H1 (cell line): ENCODE data around the gene MASP1. TPM values are rescaled to one million over a fixed set of nuclear protein-coding genes. Genes with fewer than 3 reads are reported as not detected.

Source experiments
- CTCF ChIA-PET: fragments of 300-600 bp; sonication (Branson Sonifier 250); formaldehyde crosslinking; loops from one replicate; lab custom pipeline; 2021; ENCODE audit not compliant: partially characterized antibody; lab: Charles Lee
- POLR2A ChIA-PET: fragments of 300-600 bp; sonication (Branson Sonifier 250); formaldehyde crosslinking; loops from one replicate; lab custom pipeline; 2021; ENCODE audit warnings: inconsistent platforms; ENCODE audit not compliant: partially characterized antibody; lab: Charles Lee
- DNase-seq, 2 experiments: peaks; one replicate each; pipeline versions ENCODE4 v3.0.0 to v3.0.0-alpha.2; 2010 to 2022; ENCODE audit warnings: low spot score in 2 of 2, low read depth in 1 of 2, mixed read lengths in 1 of 2
- FAIRE-seq: peaks from 2 replicates; lab custom pipeline; 2011; peaks lifted over from hg19 to GRCh38; lab: Jason Lieb, UNC
- H2AFZ ChIP-seq: 2 replicates; pipeline ENCODE4 v1.8.1; 2012; ENCODE audit warnings: low read length, inconsistent platforms
- H2AK5ac ChIP-seq: 2 replicates; pipeline ENCODE4 v1.6.1; 2013; ENCODE audit warnings: low read depth, low read length
- H2BK120ac ChIP-seq: replicated peaks from 2 replicates; pipeline ENCODE3; 2013; ENCODE audit warnings: low read depth, low read length, inconsistent platforms
- H2BK12ac ChIP-seq: 2 replicates; pipeline ENCODE4 v1.6.1; 2013; ENCODE audit warnings: low read depth, low read length
- H2BK15ac ChIP-seq: 2 replicates; pipeline ENCODE4 v1.6.1; 2013; ENCODE audit warnings: low read length
- H2BK20ac ChIP-seq: 2 replicates; pipeline ENCODE4 v1.6.1; 2013; ENCODE audit warnings: low read length
- H2BK5ac ChIP-seq: 2 replicates; pipeline ENCODE4 v1.6.1; 2013; ENCODE audit warnings: low read depth, low read length
- H3K14ac ChIP-seq: 2 replicates; pipeline ENCODE4 v1.6.1; 2013; ENCODE audit warnings: inconsistent platforms; ENCODE audit not compliant: insufficient read length
- H3K18ac ChIP-seq: 2 replicates; pipeline ENCODE4 v1.6.1; 2013; ENCODE audit warnings: low read length; ENCODE audit errors: extremely low read depth
- H3K23ac ChIP-seq: 2 replicates; pipeline ENCODE4 v1.6.1; 2013; ENCODE audit warnings: inconsistent platforms; ENCODE audit not compliant: insufficient read length
- H3K23me2 ChIP-seq: 2 replicates; pipeline ENCODE4 v1.6.1; 2013; ENCODE audit warnings: low read depth, low read length
- H3K27ac ChIP-seq: 2 replicates; pipeline ENCODE4 v1.6.1; 2011; ENCODE audit warnings: low read depth, low read length, inconsistent platforms
- H3K27me3 ChIP-seq, 4 experiments: replicated peaks in 1 of 4; 1 replicate in 1 of 4; 2 replicates in 3 of 4; pipeline versions ENCODE4 v1.6.1 to v1.8.1; 2011 to 2013; ENCODE audit warnings: low read length in 3 of 4, mild to moderate bottlenecking in 3 of 4, inconsistent platforms in 2 of 4, mixed read lengths in 2 of 4, moderate library complexity in 1 of 4; ENCODE audit not compliant: control insufficient read depth in 3 of 4, insufficient read depth in 3 of 4; ENCODE audit errors: extremely low read depth in 1 of 4
- H3K36me3 ChIP-seq, 4 experiments: 2 replicates each; pipeline versions ENCODE4 v1.6.1 to v1.8.1; 2011 to 2013; ENCODE audit warnings: mild to moderate bottlenecking in 4 of 4, low read length in 3 of 4, moderate library complexity in 2 of 4, control low read depth in 1 of 4, inconsistent platforms in 1 of 4; ENCODE audit not compliant: insufficient read depth in 4 of 4, control insufficient read depth in 2 of 4
- H3K4ac ChIP-seq: replicated peaks from 2 replicates; pipeline ENCODE3; 2013; ENCODE audit warnings: low read length, low read depth, mixed read lengths, inconsistent platforms; ENCODE audit not compliant: insufficient read length
- H3K4me1 ChIP-seq, 4 experiments: replicated peaks in 1 of 4; 1 replicate in 1 of 4; 2 replicates in 3 of 4; pipeline versions ENCODE4 v1.6.1 to v1.8.1; 2011 to 2013; ENCODE audit warnings: low read length in 3 of 4, inconsistent platforms in 2 of 4, mixed read lengths in 1 of 4; ENCODE audit not compliant: insufficient read depth in 4 of 4, control insufficient read depth in 3 of 4
- H3K4me2 ChIP-seq, 2 experiments: 2 replicates each; pipeline versions ENCODE4 v1.6.1 to v1.8.1; 2011 to 2013; ENCODE audit warnings: low read depth in 2 of 2, low read length in 2 of 2, control low read depth in 1 of 2, inconsistent platforms in 1 of 2, mild to moderate bottlenecking in 1 of 2; ENCODE audit not compliant: insufficient read depth in 1 of 2
- H3K4me3 ChIP-seq, 4 experiments: fragments of 200-600, 300-600 bp in 1 of 4; sonication (generic), shearing (Covaris generic), sonication (Bioruptor Twin) in 1 of 4; 2 replicates each; pipeline versions ENCODE4 v1.5.1 to v1.8.1; 2011 to 2016; ENCODE audit warnings: low read length in 4 of 4, low read depth in 3 of 4, control low read depth in 2 of 4, inconsistent platforms in 2 of 4, mild to moderate bottlenecking in 2 of 4, mixed read lengths in 1 of 4, moderate library complexity in 1 of 4; ENCODE audit not compliant: insufficient read depth in 2 of 4; ENCODE audit errors: extremely low read depth in 1 of 4
- H3K56ac ChIP-seq: replicated peaks from 2 replicates; pipeline ENCODE3; 2013; ENCODE audit warnings: low read depth, mild to moderate bottlenecking, mixed read lengths, low read length, inconsistent platforms; ENCODE audit not compliant: insufficient read length
- H3K79me1 ChIP-seq: 2 replicates; pipeline ENCODE4 v1.6.1; 2013; ENCODE audit warnings: low read depth, low read length, control low read depth
- H3K79me2 ChIP-seq, 2 experiments: 2 replicates each; pipeline versions ENCODE4 v1.6.1 to v1.8.1; 2012 to 2013; ENCODE audit warnings: low read length in 2 of 2, mild to moderate bottlenecking in 2 of 2, inconsistent platforms in 1 of 2; ENCODE audit not compliant: insufficient read depth in 2 of 2, control insufficient read depth in 1 of 2
- H3K9ac ChIP-seq, 4 experiments: replicated peaks in 1 of 4; 1 replicate in 1 of 4; 2 replicates in 3 of 4; pipeline versions ENCODE4 v1.6.1 to v1.8.1; 2011 to 2013; ENCODE audit warnings: low read depth in 3 of 4, low read length in 3 of 4, control low read depth in 2 of 4, mild to moderate bottlenecking in 2 of 4, moderate library complexity in 2 of 4, inconsistent platforms in 1 of 4; ENCODE audit errors: extremely low read depth in 1 of 4
- H3K9me3 ChIP-seq, 2 experiments: 2 replicates each; pipeline versions ENCODE4 v1.6.1 to v1.8.1; 2012 to 2013; ENCODE audit warnings: mild to moderate bottlenecking in 2 of 2, moderate library complexity in 2 of 2, control low read depth in 1 of 2, inconsistent platforms in 1 of 2, low read depth in 1 of 2, low read length in 1 of 2, mixed read lengths in 1 of 2; ENCODE audit not compliant: insufficient read depth in 2 of 2
- H4K20me1 ChIP-seq, 2 experiments: replicated peaks in 1 of 2; 2 replicates each; pipeline versions ENCODE3 to v1.8.1; 2011 to 2013; ENCODE audit warnings: inconsistent platforms in 2 of 2, low read length in 2 of 2, mild to moderate bottlenecking in 1 of 2; ENCODE audit not compliant: insufficient read depth in 2 of 2, control insufficient read depth in 1 of 2
- H4K5ac ChIP-seq: 2 replicates; pipeline ENCODE4 v1.6.1; 2013; ENCODE audit warnings: low read length, low read depth, mixed read lengths, inconsistent platforms; ENCODE audit not compliant: insufficient read length
- H4K8ac ChIP-seq: 2 replicates; pipeline ENCODE4 v1.8.0; 2013; ENCODE audit warnings: mild to moderate bottlenecking, moderate library complexity, low read length, inconsistent platforms; ENCODE audit not compliant: insufficient read depth; ENCODE audit errors: extremely low read depth
- H4K91ac ChIP-seq: replicated peaks from 2 replicates; pipeline ENCODE3; 2013; ENCODE audit warnings: low read length, mixed read lengths, inconsistent platforms; ENCODE audit not compliant: insufficient read length
- CTBP2 ChIP-seq: IDR thresholded peaks from 2 replicates; pipeline ENCODE4 v1.7.0; 2011; ENCODE audit warnings: borderline replicate concordance, mild to moderate bottlenecking, moderate library complexity, mixed read lengths, low read length; ENCODE audit not compliant: insufficient read depth, insufficient read length
- HDAC2 ChIP-seq, 2 experiments: fragments of 300-600 bp in 1 of 2; sonication (generic) in 1 of 2; IDR thresholded peaks; 2 replicates each; pipeline ENCODE4 v1.6.1; 2011 to 2012; ENCODE audit warnings: low read depth in 2 of 2, low read length in 2 of 2, mild to moderate bottlenecking in 2 of 2, moderate library complexity in 2 of 2, borderline replicate concordance in 1 of 2, inconsistent platforms in 1 of 2
- RNF2 ChIP-seq: fragments of 200-900, 300-1000 bp; sonication (generic); IDR thresholded peaks from 2 replicates; pipeline ENCODE4 v1.7.1; 2016; ENCODE audit warnings: borderline replicate concordance, low read depth, mild to moderate bottlenecking, antibody characterized with exemption, low read length; ENCODE audit not compliant: poor library complexity, severe bottlenecking; ENCODE audit errors: missing control alignments
- SP1 ChIP-seq: IDR thresholded peaks from 2 replicates; pipeline ENCODE4 v1.6.1; 2011; ENCODE audit warnings: low read depth, low read length
- SP4 ChIP-seq: IDR thresholded peaks from 2 replicates; pipeline ENCODE4 v1.6.1; 2012; ENCODE audit warnings: low read length, inconsistent platforms
- WGBS, 2 experiments: shearing (Covaris generic) in 1 of 2; methylation state at CpG; one replicate each; pipeline versions ENCODE4 v1.1.6 to v1.1.7; 2013 to 2015; ENCODE audit warnings: low lambda C conversion rate in 2 of 2, mixed read lengths in 2 of 2, inconsistent platforms in 1 of 2, low coverage in 1 of 2, missing lambda C conversion rate in 1 of 2; ENCODE audit not compliant: insufficient replicate concordance in 2 of 2, insufficient coverage in 1 of 2, insufficient read length in 1 of 2; ENCODE audit errors: extremely low coverage in 1 of 2, missing lambda C conversion rate in 1 of 2; 5-methylcytosine and 5-hydroxymethylcytosine counted together
- polyA plus RNA-seq, 7 experiments: library from polyadenylated mRNA; depleted of rRNA in 3 of 7; stranded (reverse) in 5 of 7; unstranded in 2 of 7; fragments of >200 nt in 5 of 7; fragments of 200-250 nt in 2 of 7; gene quantifications; 1 replicate in 5 of 7; 2 replicates in 1 of 7; 4 replicates in 1 of 7; pipeline versions ENCODE4 v1.2.1 to v1.2.3, GENCODE V29; 2011 to 2013; ENCODE audit warnings: missing spikeins in 2 of 7, mixed read lengths in 2 of 7
- total RNA-seq: library from RNA; stranded (reverse); fragmentation: NEBNext Ultra II Directional; extraction: Animal tissue kit (Norgen Biotek cat#: 25700); gene quantifications from 2 replicates; pipeline ENCODE4 v1.2.1, GENCODE V29; 2021

Gene MASP1
- total and polyA plus RNA-seq, 2 of the 8 experiments (the other 6 are each of a cell fraction or from before 2014, with no cell fraction given): 2.7 to 3.5 TPM

DNA sequence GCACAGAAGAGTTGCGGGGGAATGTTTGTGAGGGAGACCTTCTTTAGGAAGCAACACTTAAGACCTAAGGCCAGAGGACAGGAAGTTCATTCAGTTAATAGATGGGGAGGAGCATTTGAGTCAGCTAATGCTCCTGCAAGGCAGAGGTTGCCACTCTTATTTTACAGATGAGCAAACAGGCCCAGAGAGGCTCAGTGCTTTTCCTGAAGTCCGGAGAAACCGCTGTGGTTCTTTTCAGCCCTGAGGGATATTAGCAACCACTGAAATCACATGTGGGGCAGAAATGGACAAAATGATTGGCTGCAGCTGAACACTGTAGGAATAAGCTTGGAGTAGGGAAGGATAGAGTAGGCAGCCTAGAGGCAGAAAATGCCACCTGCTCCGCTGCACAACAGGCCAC is 43.4 kb upstream of the MASP1 start:
- H2BK12ac ChIP-seq: 0 out of 2 replicates have a peak overlapping the region, but pooled peaks have one; percentile 11
- no peaks in the 10 kb centered on the region for H3K79me2 ChIP-seq
- H3K4me2 ChIP-seq: no peak overlapping the region
- H2BK15ac ChIP-seq: no peak overlapping the region
- no peak overlapping the region for H3K4me3 ChIP-seq
- H3K9ac ChIP-seq: no peak overlapping the region
- H3K27ac ChIP-seq: no peak overlapping the region
- no peaks in the 10 kb centered on the region for H3K36me3 ChIP-seq
- no peak overlapping the region for H4K91ac ChIP-seq
- no peaks in the 10 kb centered on the region; a peak in 1 of 7 replicates for H3K4me1 ChIP-seq
- H4K8ac ChIP-seq: no peak overlapping the region
- H2BK5ac ChIP-seq: no peak overlapping the region
- no peaks in the 10 kb centered on the region for H3K23me2 ChIP-seq
- H3K23ac ChIP-seq: peak overlapping the region; percentile 36
- H3K9me3 ChIP-seq: no peaks in the 10 kb centered on the region
- CTCF ChIA-PET: interaction anchor here (0.9 to 24.1 kb wide), 4 partner anchors 15 to 341 kb away, joined by 3 to 947 read pairs (median 68); partner anchors contain the start of gene SST
- H2BK120ac ChIP-seq: no peak overlapping the region
- H3K27me3 ChIP-seq: no peaks in the 10 kb centered on the region
- POLR2A ChIA-PET: interaction anchor here (1.2 kb wide), 1 partner anchor 223 kb away, joined by 3 read pairs; no protein-coding TSS in a partner anchor
- H3K56ac ChIP-seq: no peak overlapping the region
- no peak for FAIRE-seq
- no peak overlapping the region for H3K14ac ChIP-seq
- H4K20me1 ChIP-seq: no peaks in the 10 kb centered on the region
- no peak overlapping the region for H2AFZ ChIP-seq
- 82% methylated on average over 4 of the region's 4 CpGs; no CpG with 5 or more reads in 1 of the 2 experiments for WGBS, 2 experiments
- H2AK5ac ChIP-seq: no peak overlapping the region
- DNase-seq: no peak
- no peak overlapping the region for H4K5ac ChIP-seq
- H3K4ac ChIP-seq: no peak overlapping the region
- H3K79me1 ChIP-seq: no peaks in the 10 kb centered on the region
- no peak overlapping the region for H2BK20ac ChIP-seq
- no peak overlapping the region for H3K18ac ChIP-seq
- TF ChIP-seq HDAC2 (IDR thresholded peaks at IDR 0.05; ENCODE audit: borderline replicate concordance in 1 of 2, low read depth in 2 of 2, low read length in 2 of 2) (no peak), CTBP2 (no peak), SP1 (no peak), RNF2 (no peak), SP4 (no peak)
